ENCODE results near the gene ADISSP. TPM values are rescaled to one million over a fixed set of nuclear protein-coding genes. Genes with fewer than 3 reads are reported as not detected.
A peak's percentile ranks its signal among the peaks of the same experiment; 100 is the strongest.

The ADISSP gene
- total RNA-seq, 1 experiment from 2014 or later = 244 TPM

DNA sequence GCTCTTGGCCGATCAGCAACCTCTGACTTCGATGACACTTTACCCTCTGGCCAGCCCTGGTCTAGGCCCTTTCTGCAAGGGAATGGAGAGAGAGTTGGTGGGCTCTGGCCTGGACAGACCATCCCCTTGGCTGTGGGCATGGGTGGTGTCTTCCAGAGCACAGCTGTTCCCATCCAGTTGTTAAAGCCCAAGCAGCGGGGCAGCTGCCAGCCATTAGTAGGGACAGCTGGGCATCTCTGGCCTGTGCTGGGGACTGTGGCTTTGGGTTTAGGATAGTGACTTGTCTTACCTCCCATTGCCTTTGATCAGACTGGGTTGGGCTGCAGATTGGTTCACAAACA lies 31.3 kb upstream of the ADISSP start:
- TF ChIP-seq EZH2 (IDR thresholded peaks at IDR 0.05; ENCODE audit: low read length, unreplicated experiment) (no peak), EZH2phosphoT487 (IDR thresholded peaks at IDR 0.05; ENCODE audit: borderline replicate concordance, low read length) (no peak)
- TF ChIP-seq, protein P1, sequence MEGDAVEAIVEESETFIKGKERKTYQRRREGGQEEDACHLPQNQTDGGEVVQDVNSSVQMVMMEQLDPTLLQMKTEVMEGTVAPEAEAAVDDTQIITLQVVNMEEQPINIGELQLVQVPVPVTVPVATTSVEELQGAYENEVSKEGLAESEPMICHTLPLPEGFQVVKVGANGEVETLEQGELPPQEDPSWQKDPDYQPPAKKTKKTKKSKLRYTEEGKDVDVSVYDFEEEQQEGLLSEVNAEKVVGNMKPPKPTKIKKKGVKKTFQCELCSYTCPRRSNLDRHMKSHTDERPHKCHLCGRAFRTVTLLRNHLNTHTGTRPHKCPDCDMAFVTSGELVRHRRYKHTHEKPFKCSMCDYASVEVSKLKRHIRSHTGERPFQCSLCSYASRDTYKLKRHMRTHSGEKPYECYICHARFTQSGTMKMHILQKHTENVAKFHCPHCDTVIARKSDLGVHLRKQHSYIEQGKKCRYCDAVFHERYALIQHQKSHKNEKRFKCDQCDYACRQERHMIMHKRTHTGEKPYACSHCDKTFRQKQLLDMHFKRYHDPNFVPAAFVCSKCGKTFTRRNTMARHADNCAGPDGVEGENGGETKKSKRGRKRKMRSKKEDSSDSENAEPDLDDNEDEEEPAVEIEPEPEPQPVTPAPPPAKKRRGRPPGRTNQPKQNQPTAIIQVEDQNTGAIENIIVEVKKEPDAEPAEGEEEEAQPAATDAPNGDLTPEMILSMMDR (conservative IDR thresholded peaks at IDR 0.05; ENCODE audit: low read depth, low read length) = no peak

GRCh38 chr20:3798373-3798768 lies 30.8 kb upstream of the ADISSP start:
- H3K4me2 ChIP-seq (ENCODE audit: low read length) = peak overlapping the region; percentile 98
- H2AFZ ChIP-seq (ENCODE audit: low read length) = no peak overlapping the region
- ChIA-PET CTCF (no interaction called here), POLR2A (ENCODE audit: unreplicated experiment) (no interaction called here)
- no peaks in the 10 kb centered on the region for H4K20me1 ChIP-seq (ENCODE audit: low read length)
- H3K27ac ChIP-seq (ENCODE audit: low read length) = peak overlapping the region; percentile 64
- H3K9ac ChIP-seq (ENCODE audit: low read length) = peak overlapping the region; percentile 95
- H3K9me3 ChIP-seq (ENCODE audit: low read length) = no peaks in the 10 kb centered on the region
- H3K4me1 ChIP-seq (ENCODE audit: insufficient read depth, low read length) = peaks cover 26% of the 10 kb centered on the region
- intact Hi-C loops (cut with micrococcal nuclease) = no loop called here
- ATAC-seq = no peak
- H3K4me3 ChIP-seq (ENCODE audit: low read length) = peak overlapping the region; percentile 99; the same call in 1 of the 2 replicates
- H3F3A ChIP-seq (ENCODE audit: low read length, unreplicated experiment) = no peaks in the 10 kb centered on the region
- no peaks in the 10 kb centered on the region for H3K9me2 ChIP-seq (replicated peaks; ENCODE audit: low read length)
- peaks cover 55% of the 10 kb centered on the region for H3K36me3 ChIP-seq (ENCODE audit: low read depth, low read length)
- no peaks in the 10 kb centered on the region for H3K27me3 ChIP-seq (ENCODE audit: low read length)
- TF ChIP-seq EZH2phosphoT487 (IDR thresholded peaks at IDR 0.05; ENCODE audit: borderline replicate concordance, low read length) (no peak), EZH2 (IDR thresholded peaks at IDR 0.05; ENCODE audit: low read length, unreplicated experiment) (no peak)
- TF ChIP-seq, protein P1 (conservative IDR thresholded peaks at IDR 0.05; ENCODE audit: low read depth, low read length) = no peak
- H3K79me2 ChIP-seq (ENCODE audit: low read length) = peaks cover 53% of the 10 kb centered on the region
- no peak for DNase-seq
- BruUV-seq (replicated peaks) = no TSS peak

More for the DNA sequence above, 31.3 kb upstream of the ADISSP start:
- Histone ChIP-seq H3F3A (ENCODE audit: low read length, unreplicated experiment) (no peaks in the 10 kb centered on the region), H3K9me2 (replicated peaks; ENCODE audit: low read length) (no peaks in the 10 kb centered on the region), H3K36me3 (ENCODE audit: low read depth, low read length) (peaks cover 60% of the 10 kb centered on the region), H3K27me3 (ENCODE audit: low read length) (no peaks in the 10 kb centered on the region), H3K9ac (ENCODE audit: low read length) (no peak overlapping the region), H4K20me1 (ENCODE audit: low read length) (no peaks in the 10 kb centered on the region), H3K79me2 (ENCODE audit: low read length) (peaks cover 53% of the 10 kb centered on the region), H3K27ac (ENCODE audit: low read length) (no peak overlapping the region), H3K4me2 (ENCODE audit: low read length) (peak overlapping the region; percentile 98), H3K4me3 (ENCODE audit: low read length) (0 out of 2 replicates have a peak overlapping the region, but pooled peaks have one; percentile 3), H2AFZ (ENCODE audit: low read length) (no peak overlapping the region), H3K9me3 (ENCODE audit: low read length) (no peaks in the 10 kb centered on the region), H3K4me1 (ENCODE audit: insufficient read depth, low read length) (peaks cover 26% of the 10 kb centered on the region)
- ATAC-seq (no peak), DNase-seq (no peak)
- no TSS peak for BruUV-seq (replicated peaks)
- CTCF ChIA-PET = no interaction called here
- POLR2A ChIA-PET (ENCODE audit: unreplicated experiment) = no interaction called here
- intact Hi-C loops (cut with micrococcal nuclease) = no loop called here

DNA sequence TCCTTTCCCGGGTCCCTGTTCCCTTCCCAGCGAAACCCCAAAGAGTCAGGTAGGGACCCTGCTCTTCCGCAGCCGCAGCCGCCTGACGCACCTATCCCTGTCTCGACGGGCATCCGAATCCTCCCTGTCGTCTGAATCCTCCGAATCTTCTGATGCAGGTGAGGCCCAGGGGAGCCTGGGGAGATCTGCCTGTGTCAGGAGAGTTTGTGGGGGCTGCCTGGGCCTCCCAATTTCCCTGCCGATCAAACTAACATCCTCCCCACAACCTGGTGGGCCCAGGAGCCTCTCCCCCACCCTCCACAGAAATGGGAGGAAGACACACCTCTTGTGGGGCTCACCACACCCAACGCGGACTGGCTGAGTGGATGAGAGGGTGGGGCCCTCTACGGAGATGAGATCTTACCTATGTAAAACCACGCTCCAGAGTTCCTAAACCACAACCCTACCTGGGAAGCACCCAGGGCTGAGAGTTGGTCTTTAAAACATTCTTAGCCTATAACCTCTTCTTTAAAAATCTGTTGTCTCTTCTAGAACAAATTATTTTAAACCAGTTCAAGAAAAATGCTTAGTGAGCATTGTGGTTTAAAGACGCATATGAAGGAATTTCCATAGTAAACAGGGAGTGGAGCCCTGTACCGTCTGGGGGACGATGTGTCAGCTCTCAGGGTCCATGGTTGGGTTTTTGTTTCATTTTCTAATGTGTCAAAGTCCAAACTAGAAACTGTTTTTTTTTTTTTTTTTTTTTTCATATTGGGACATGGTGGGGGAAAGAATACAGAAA lies 30.2 kb upstream of the ADISSP start:
- intact Hi-C loops (cut with micrococcal nuclease) = loop anchor here (2.0 kb wide), 1 partner anchor 23 kb away; the partner anchor contains the start of gene AP5S1
- Histone ChIP-seq H4K20me1 (ENCODE audit: low read length) (no peaks in the 10 kb centered on the region), H3F3A (ENCODE audit: low read length, unreplicated experiment) (no peaks in the 10 kb centered on the region), H3K4me3 (ENCODE audit: low read length) (peak overlapping the region; percentile 99), H3K79me2 (ENCODE audit: low read length) (peaks cover 53% of the 10 kb centered on the region), H2AFZ (ENCODE audit: low read length) (no peak overlapping the region), H3K4me1 (ENCODE audit: insufficient read depth, low read length) (peaks cover 26% of the 10 kb centered on the region), H3K36me3 (ENCODE audit: low read depth, low read length) (peaks cover 49% of the 10 kb centered on the region), H3K27ac (ENCODE audit: low read length) (peak overlapping the region; percentile 64), H3K4me2 (ENCODE audit: low read length) (peak overlapping the region; percentile 98), H3K9me2 (replicated peaks; ENCODE audit: low read length) (no peaks in the 10 kb centered on the region), H3K9ac (ENCODE audit: low read length) (peak overlapping the region; percentile 95), H3K9me3 (ENCODE audit: low read length) (no peaks in the 10 kb centered on the region), H3K27me3 (ENCODE audit: low read length) (no peaks in the 10 kb centered on the region)
- CTCF ChIA-PET = interaction anchor here (0.6 kb wide), 1 partner anchor 52 kb away, joined by 5 read pairs; no protein-coding TSS in a partner anchor
- TF ChIP-seq EZH2phosphoT487 (IDR thresholded peaks at IDR 0.05; ENCODE audit: borderline replicate concordance, low read length) (no peak), EZH2 (IDR thresholded peaks at IDR 0.05; ENCODE audit: low read length, unreplicated experiment) (no peak)
- TF ChIP-seq, protein P1 (conservative IDR thresholded peaks at IDR 0.05; ENCODE audit: low read depth, low read length) = no peak
- ATAC-seq (peak; percentile 20), DNase-seq (peak; percentile 60)
- no TSS peak for BruUV-seq (replicated peaks)
- POLR2A ChIA-PET (ENCODE audit: unreplicated experiment) = no interaction called here
